Measurements from ENCODE around the gene ATF6B.
"Not testable (repeated sequence)": the region's sequence is repeated elsewhere in the genome, so short reads cannot be mapped to it uniquely, and the experiment has no call there.

The ATF6B gene

GRCh38 chr6:32154514-32155161, 26.6 kb upstream of the ATF6B start:
- DNase-seq (ENCODE audit: low read depth) = peak; percentile 59

- DNase-seq (ENCODE audit: low read depth) = peak; percentile 94
These were observed 25.8 kb upstream of the ATF6B start, which contains the start of gene PPT2 for GRCh38 chr6:32153564-32154513. PPT2 (plus strand) TSS chr6:32154141; CDS start chr6:32154595, 454 bp downstream.

- peak; percentile 45 for DNase-seq (ENCODE audit: low read depth)
These were observed 24.9 kb upstream of the ATF6B start for GRCh38 chr6:32152769-32153563.

GRCh38 chr6:32151863-32152768, 24.1 kb upstream of the ATF6B start, which contains the start of gene PRRT1:
PRRT1 (minus strand) TSS chr6:32151939; CDS start chr6:32151827, 112 bp downstream.
- no peak for DNase-seq (ENCODE audit: low read depth)

GRCh38 chr6:32151181-32151862, 23.3 kb upstream of the ATF6B start:
- DNase-seq (ENCODE audit: low read depth) = no peak

GRCh38 chr6:32149932-32150870, 22.2 kb upstream of the ATF6B start:
- DNase-seq (ENCODE audit: low read depth) = no peak

GRCh38 chr6:32149092-32149755, 21.2 kb upstream of the ATF6B start:
- no peak for DNase-seq (ENCODE audit: low read depth)

- DNase-seq (ENCODE audit: low read depth) = no peak
These were observed 20.4 kb upstream of the ATF6B start for GRCh38 chr6:32148289-32149091.

- no peak for DNase-seq (ENCODE audit: low read depth)
These were observed 19.5 kb upstream of the ATF6B start for GRCh38 chr6:32147401-32148132.

- DNase-seq (ENCODE audit: low read depth) = no peak
These were observed 18.6 kb upstream of the ATF6B start for GRCh38 chr6:32146687-32147086.

- DNase-seq (ENCODE audit: low read depth) = no peak
These were observed 18.2 kb upstream of the ATF6B start for GRCh38 chr6:32146287-32146686.

- not testable (repeated sequence) for DNase-seq (ENCODE audit: low read depth)
These were observed 16.2 kb upstream of the ATF6B start for GRCh38 chr6:32144238-32144637.

GRCh38 chr6:32140420-32141046, 12.5 kb upstream of the ATF6B start:
- no peak for DNase-seq (ENCODE audit: low read depth)

- DNase-seq (ENCODE audit: low read depth) = no peak
These were observed 11.5 kb upstream of the ATF6B start for GRCh38 chr6:32139590-32139989.

- no peak for DNase-seq (ENCODE audit: low read depth)
These were observed 9.4 kb upstream of the ATF6B start for GRCh38 chr6:32137454-32137853.

- no peak for DNase-seq (ENCODE audit: low read depth)
These were observed 5.7 kb upstream of the ATF6B start for GRCh38 chr6:32133786-32134185.

GRCh38 chr6:32132110-32132509, 4.1 kb upstream of the ATF6B start:
- no peak for DNase-seq (ENCODE audit: low read depth)
